SK-N-SH treated with all-trans-retinoic acid at 6 μM for 48 hours (cell line): Measurements from ENCODE around the gene CYTL1.

Source experiments
- ATAC-seq: fragments of 200-7000 bp; cut with Tn5 transposase; 3 replicates; pipeline ENCODE4 v1.9.1; 2020; ENCODE audit warnings: mild to moderate bottlenecking, moderate library complexity
- ARNTL ChIP-seq: fragments of 450-650 bp; formaldehyde crosslinking; IDR thresholded peaks from 2 replicates; pipeline ENCODE4 v1.5.0; 2020; ENCODE audit warnings: low read depth, mild to moderate bottlenecking, moderate library complexity, borderline replicate concordance
- BACH2 ChIP-seq: fragments of 250-450 bp; sonication (Bioruptor Pico); IDR thresholded peaks from 2 replicates; pipeline ENCODE4 v1.9.0; 2021; ENCODE audit warnings: mild to moderate bottlenecking, borderline replicate concordance
- CREB5 ChIP-seq: fragments of 250-450 bp; sonication (Bioruptor Pico); IDR thresholded peaks from 2 replicates; pipeline ENCODE4 v1.5.1; 2020; ENCODE audit warnings: low read depth, mild to moderate bottlenecking, moderate library complexity
- CSDC2 ChIP-seq: fragments of 250-450 bp; sonication (Bioruptor Pico); IDR thresholded peaks from 2 replicates; pipeline ENCODE4 v1.5.0; 2020; ENCODE audit warnings: mild to moderate bottlenecking, moderate library complexity
- CSRNP3 ChIP-seq: fragments of 250-450 bp; sonication (Bioruptor Pico); IDR thresholded peaks from 2 replicates; pipeline ENCODE4 v1.5.1; 2021; ENCODE audit warnings: mild to moderate bottlenecking, moderate library complexity
- ESRRG ChIP-seq: fragments of 250-450 bp; sonication (Bioruptor Pico); IDR thresholded peaks from 2 replicates; pipeline ENCODE4 v1.6.1; 2021; ENCODE audit warnings: mild to moderate bottlenecking
- GLIS3 ChIP-seq: fragments of 250-450 bp; sonication (Bioruptor Pico); IDR thresholded peaks from 2 replicates; pipeline ENCODE4 v1.5.0; 2020; ENCODE audit warnings: mild to moderate bottlenecking, moderate library complexity
- ISL1 ChIP-seq: fragments of 250-450 bp; sonication (Bioruptor Pico); IDR thresholded peaks from 2 replicates; pipeline ENCODE4 v2.1.2; 2022; ENCODE audit warnings: mild to moderate bottlenecking, moderate library complexity
- OSR1 ChIP-seq: fragments of 250-450 bp; sonication (Bioruptor Pico); IDR thresholded peaks from 2 replicates; pipeline ENCODE4 v1.8.0; 2022; ENCODE audit warnings: moderate library complexity, mild to moderate bottlenecking, inconsistent platforms
- PATZ1 ChIP-seq: fragments of 250-450 bp; sonication (Bioruptor Pico); IDR thresholded peaks from 2 replicates; pipeline ENCODE4 v1.8.0; 2020; ENCODE audit warnings: mild to moderate bottlenecking, moderate library complexity, borderline replicate concordance
- POU6F1 ChIP-seq: fragments of 250-450 bp; sonication (Bioruptor Pico); IDR thresholded peaks from 2 replicates; pipeline ENCODE4 v1.8.0; 2021; ENCODE audit warnings: low read depth, mild to moderate bottlenecking, moderate library complexity, borderline replicate concordance
- PPARA ChIP-seq: fragments of 250-450 bp; sonication (Bioruptor Pico); IDR thresholded peaks from 2 replicates; pipeline ENCODE4 v1.5.0; 2020; ENCODE audit warnings: mild to moderate bottlenecking, borderline replicate concordance
- RARB ChIP-seq: fragments of 250-450 bp; sonication (Bioruptor Pico); IDR thresholded peaks from 2 replicates; pipeline ENCODE4 v1.8.0; 2021; ENCODE audit warnings: mild to moderate bottlenecking, moderate library complexity
- SNAI2 ChIP-seq: fragments of 250-450 bp; sonication (Bioruptor Pico); IDR thresholded peaks from 2 replicates; pipeline ENCODE4 v1.5.0; 2020; ENCODE audit warnings: mild to moderate bottlenecking, moderate library complexity
- TCF4 ChIP-seq: fragments of 250-450 bp; sonication (Bioruptor Pico); IDR thresholded peaks from 2 replicates; pipeline ENCODE4 v1.8.0; 2021; ENCODE audit warnings: mild to moderate bottlenecking, moderate library complexity, borderline replicate concordance
- TSHZ2 ChIP-seq: fragments of 250-450 bp; sonication (Bioruptor Pico); IDR thresholded peaks from 2 replicates; pipeline ENCODE4 v1.5.0; 2020; ENCODE audit warnings: mild to moderate bottlenecking, moderate library complexity
- ZC3H10 ChIP-seq: fragments of 250-450 bp; sonication (Bioruptor Pico); IDR thresholded peaks from 2 replicates; pipeline ENCODE4 v1.5.1; 2021; ENCODE audit warnings: mild to moderate bottlenecking, moderate library complexity
- ZFP3 ChIP-seq: fragments of 250-450 bp; sonication (Bioruptor Pico); IDR thresholded peaks from 2 replicates; pipeline ENCODE4 v1.5.0; 2020; ENCODE audit warnings: mild to moderate bottlenecking, moderate library complexity
- ZFP30 ChIP-seq: fragments of 450-650 bp; formaldehyde crosslinking; IDR thresholded peaks from 2 replicates; pipeline ENCODE4 v1.5.0; 2022; ENCODE audit warnings: mild to moderate bottlenecking, moderate library complexity
- ZNF565 ChIP-seq: fragments of 450-650 bp; formaldehyde crosslinking; conservative IDR thresholded peaks from 2 replicates; pipeline ENCODE4 v1.5.0; 2020; ENCODE audit warnings: low read depth, mild to moderate bottlenecking, moderate library complexity
- ZNF8 ChIP-seq: fragments of 450-650 bp; formaldehyde crosslinking; IDR thresholded peaks from 2 replicates; pipeline ENCODE4 v1.5.0; 2020; ENCODE audit warnings: mild to moderate bottlenecking, moderate library complexity

The CYTL1 gene

GRCh38 chr4:5021546-5021945 is 2.3 kb upstream of the CYTL1 start:
- TF ChIP-seq ESRRG = no peak
- no peak for TF ChIP-seq ISL1 (CRISPR knock-in tag)
- TF ChIP-seq TCF4 = no peak
- no peak for TF ChIP-seq CSDC2 (CRISPR knock-in tag)
- no peak for TF ChIP-seq GLIS3 (CRISPR knock-in tag)
- no peak for TF ChIP-seq TSHZ2
- no peak for TF ChIP-seq RARB (CRISPR knock-in tag)
- no peak for TF ChIP-seq ZC3H10
- no peak for TF ChIP-seq POU6F1
- no peak for TF ChIP-seq ZFP30
- no peak for TF ChIP-seq CREB5 (CRISPR knock-in tag)
- no peak for TF ChIP-seq CSRNP3 (CRISPR knock-in tag)
- TF ChIP-seq SNAI2 (CRISPR knock-in tag) = no peak
- no peak for TF ChIP-seq PATZ1 (CRISPR knock-in tag)
- TF ChIP-seq BACH2 (CRISPR knock-in tag) = no peak
- no peak for TF ChIP-seq ZNF8 (CRISPR knock-in tag)
- ATAC-seq = no peak

- TF ChIP-seq PPARA (CRISPR knock-in tag) = no peak
- TF ChIP-seq ZC3H10 = no peak
- no peak for TF ChIP-seq ARNTL (CRISPR knock-in tag)
- TF ChIP-seq POU6F1 = no peak
- no peak for TF ChIP-seq GLIS3 (CRISPR knock-in tag)
- TF ChIP-seq CSDC2 (CRISPR knock-in tag) = no peak
- TF ChIP-seq TCF4 = no peak
- no peak for TF ChIP-seq SNAI2 (CRISPR knock-in tag)
- no peak for TF ChIP-seq CREB5 (CRISPR knock-in tag)
- no peak for TF ChIP-seq BACH2 (CRISPR knock-in tag)
- TF ChIP-seq CSRNP3 (CRISPR knock-in tag) = no peak
- TF ChIP-seq ZNF8 (CRISPR knock-in tag) = no peak
- no peak for TF ChIP-seq ZNF565
- no peak for TF ChIP-seq ESRRG
- TF ChIP-seq PATZ1 (CRISPR knock-in tag) = no peak
- TF ChIP-seq ZFP30 = no peak
- TF ChIP-seq OSR1 (CRISPR knock-in tag) = no peak
- no peak for TF ChIP-seq ZFP3 (CRISPR knock-in tag)
- TF ChIP-seq RARB (CRISPR knock-in tag) = no peak
Measured at GRCh38 chr4:5020341-5020740, 1.1 kb upstream of the CYTL1 start.

More at GRCh38 chr4:5020341-5020740, 1.1 kb upstream of the CYTL1 start:
- no peak for ATAC-seq
